Right lobe of liver (tissue), 6 donors: Measurements from ENCODE around the gene ZNF777. TPM values are rescaled to one million over a fixed set of nuclear protein-coding genes. Genes with fewer than 3 reads are reported as not detected.

Source experiments
- ATAC-seq, 4 donors: fragments of 200-7000 bp; cut with Tn5 transposase; one replicate each; pipeline ENCODE4 v1.9.1; 2020; ENCODE audit warnings: mild to moderate bottlenecking in 4 of 4, moderate library complexity in 4 of 4
- DNase-seq, 3 donors: peaks; one replicate each; pipeline ENCODE4 v3.0.0-alpha.2; 2020
- H3K27ac ChIP-seq, 3 donors: fragments of 200-600 bp; one replicate each; pipeline ENCODE4 v1.8.0; 2022
- H3K27me3 ChIP-seq, 2 donors: fragments of 200-600 bp; one replicate each; pipeline ENCODE4 v1.8.0; 2022
- H3K36me3 ChIP-seq, 4 donors: fragments of 200-600 bp; sonication (generic) in 1 of 4; one replicate each; pipeline versions ENCODE4 v1.5.1 to v1.8.0; 2017 to 2022; ENCODE audit warnings: control low read depth in 1 of 4
- H3K4me1 ChIP-seq, 4 donors: fragments of 200-600 bp; sonication (generic) in 1 of 4; one replicate each; pipeline versions ENCODE4 v1.5.1 to v1.8.0; 2017 to 2022; ENCODE audit warnings: control low read depth in 1 of 4
- H3K4me3 ChIP-seq, 3 donors: fragments of 200-600 bp; one replicate each; pipeline ENCODE4 v1.8.0; 2022
- H3K9me3 ChIP-seq, 4 donors: fragments of 200-600 bp; sonication (generic) in 1 of 4; one replicate each; pipeline versions ENCODE4 v1.5.1 to v1.8.0; 2017 to 2022; ENCODE audit warnings: control low read depth in 1 of 4
- CTCF ChIP-seq, 4 donors: fragments of 200-600 bp in 3 of 4; fragments of 450-650 bp in 1 of 4; IDR thresholded peaks; one replicate each; pipeline versions ENCODE4 v1.5.1 to v1.8.0; 2016 to 2022; ENCODE audit warnings: antibody characterized with exemption in 4 of 4, mild to moderate bottlenecking in 2 of 4
- POLR2A ChIP-seq: fragments of 450-650 bp; IDR thresholded peaks from one replicate; pipeline ENCODE4 v1.6.1; 2017; ENCODE audit warnings: antibody characterized with exemption, mild to moderate bottlenecking
- WGBS: methylation state at CpG from one replicate; pipeline ENCODE4 v1.1.6; 2018; ENCODE audit warnings: low coverage, low lambda C conversion rate; ENCODE audit not compliant: insufficient coverage; ENCODE audit errors: missing lambda C conversion rate; 5-methylcytosine and 5-hydroxymethylcytosine counted together
- intact Hi-C, 2 donors: fragments of 100-400 bp; cut with DNase I; formaldehyde crosslinking; loops; one replicate each; pipeline versions ENCODE4 v1.11.2 to v1.14.1; 2022
- total RNA-seq, 6 experiments: library from RNA; depleted of rRNA in 2 of 6; stranded (reverse); fragments of >200 nt in 2 of 6; fragmentation: NEBNext Ultra II Directional in 3 of 6; extraction: Animal tissue kit (Norgen Biotek cat#: 25700) in 3 of 6; gene quantifications; one replicate each; pipeline versions ENCODE4 v1.1.0 to v1.2.4, GENCODE V29; 2016 to 2023
- donor health status: DM: no; HTN: yes; CAD: no.
- donor health status: DM: no; HTN: no; CAD: no.
- donor health status: DM: no; HTN: no; CAD: no.
- donor health status: DM: no; HTN: yes; CAD: no.
- donor health status: DM: no; HTN: yes; CAD: no.

Gene ZNF777
- total RNA-seq, 6 experiments from 2014 or later = 5.3 to 7.0 (median 5.4) TPM

GRCh38 chr7:149471289-149471953 is 10.6 kb upstream of the ZNF777 start:
- no peak overlapping the region for H3K4me3 ChIP-seq
- ATAC-seq = no peak
- no peaks in the 10 kb centered on the region for H3K27me3 ChIP-seq
- TF ChIP-seq CTCF (IDR thresholded peaks at IDR 0.05) = no peak
- TF ChIP-seq POLR2A = no peak
- peaks cover 0 to 41% (median 18%) of the 10 kb centered on the region in 4 donors for H3K36me3 ChIP-seq
- DNase-seq = no peak
- H3K9me3 ChIP-seq = no peaks in the 10 kb centered on the region
- H3K27ac ChIP-seq = no peak overlapping the region
- H3K4me1 ChIP-seq = no peaks in the 10 kb centered on the region
- intact Hi-C loops = no loop called here
- WGBS = no CpG with 5 or more reads among the region's 6 CpGs

- H3K4me3 ChIP-seq = no peak overlapping the region
- no peak overlapping the region for H3K27ac ChIP-seq
- intact Hi-C loops = no loop called here
- TF ChIP-seq CTCF (IDR thresholded peaks at IDR 0.05) = no peak
- TF ChIP-seq POLR2A = no peak
- no peaks in the 10 kb centered on the region for H3K9me3 ChIP-seq
- 92% methylated on average over 8 of the region's 8 CpGs for WGBS
- no peak for ATAC-seq
- H3K4me1 ChIP-seq = no peaks in the 10 kb centered on the region
- H3K27me3 ChIP-seq = no peaks in the 10 kb centered on the region
- peaks cover 0 to 26% (median 9%) of the 10 kb centered on the region in 4 donors for H3K36me3 ChIP-seq
- DNase-seq = no peak
These were observed 8.9 kb upstream of the ZNF777 start for GRCh38 chr7:149469806-149470205.

GRCh38 chr7:149468208-149468607 is 7.3 kb upstream of the ZNF777 start:
- Histone ChIP-seq H3K27me3 (no peaks in the 10 kb centered on the region), H3K4me1 (no peaks in the 10 kb centered on the region), H3K4me3 (no peak overlapping the region), H3K27ac (no peak overlapping the region), H3K9me3 (no peaks in the 10 kb centered on the region), H3K36me3 (peaks cover 0 to 10% (median 4%) of the 10 kb centered on the region in 4 donors)
- intact Hi-C loops = no loop called here
- 78% methylated on average over 3 of the region's 5 CpGs for WGBS
- TF ChIP-seq POLR2A (no peak), CTCF (IDR thresholded peaks at IDR 0.05) (no peak)
- DNase-seq (no peak), ATAC-seq (peak in 2 of 4 donors; percentile 25 to 47)

DNA sequence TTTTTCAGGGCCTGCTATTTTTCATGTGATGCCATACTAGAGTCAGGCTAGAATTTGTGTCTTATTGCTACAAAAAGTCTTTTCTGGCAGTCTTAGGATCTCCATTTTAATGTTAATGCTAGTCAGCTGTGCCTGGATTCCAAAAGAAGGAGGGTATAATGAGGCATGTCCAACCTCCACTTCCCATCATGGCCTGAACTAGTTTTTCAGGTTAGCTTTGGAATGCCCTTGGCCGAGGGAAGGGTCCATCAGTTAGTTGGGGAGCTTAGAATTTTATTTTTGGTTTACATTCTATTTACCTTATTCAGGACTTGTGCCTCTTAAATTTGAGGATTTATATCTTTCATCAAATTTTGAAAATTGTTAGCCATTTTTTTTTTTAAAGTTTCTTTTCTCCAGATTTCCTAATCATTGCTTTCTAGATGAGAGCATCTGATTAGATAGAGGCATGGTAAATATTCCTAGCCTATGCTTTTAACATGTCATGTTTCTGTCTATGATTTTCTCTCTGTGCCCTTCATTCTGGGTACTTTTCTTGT is 6.5 kb upstream of the ZNF777 start:
- TF ChIP-seq POLR2A = no peak
- no peak for TF ChIP-seq CTCF (IDR thresholded peaks at IDR 0.05)
- ATAC-seq = no peak
- intact Hi-C loops = no loop called here

More for the DNA sequence above, 6.5 kb upstream of the ZNF777 start:
- no peak overlapping the region for H3K4me3 ChIP-seq
- H3K9me3 ChIP-seq = no peaks in the 10 kb centered on the region
- no peak overlapping the region for H3K27ac ChIP-seq
- no peaks in the 10 kb centered on the region for H3K27me3 ChIP-seq
- no peaks in the 10 kb centered on the region for H3K4me1 ChIP-seq
- no peak for DNase-seq
- WGBS = 91% methylated on average over 1 of the region's 1 CpG
- H3K36me3 ChIP-seq = peaks cover 0 to 2% (median under 1%) of the 10 kb centered on the region in 4 donors
